OCI-LY3 (cell line): Measurements from ENCODE around the gene KIF18A.

Experiments
- EZH2phosphoT487 ChIP-seq: fragments of 200-600 bp; shearing (Covaris generic); IDR thresholded peaks from 2 replicates; pipeline ENCODE4 v1.6.1; 2018; ENCODE audit warnings: antibody characterized with exemption, mixed run types, low read depth
- TF ChIP-seq, protein P1 (sequence below): fragments of 200-600, 300-600 bp; sonication (generic); IDR thresholded peaks from 2 replicates; pipeline ENCODE4 v1.5.1; 2014; ENCODE audit warnings: antibody characterized with exemption, low read length, low read depth

DNA sequence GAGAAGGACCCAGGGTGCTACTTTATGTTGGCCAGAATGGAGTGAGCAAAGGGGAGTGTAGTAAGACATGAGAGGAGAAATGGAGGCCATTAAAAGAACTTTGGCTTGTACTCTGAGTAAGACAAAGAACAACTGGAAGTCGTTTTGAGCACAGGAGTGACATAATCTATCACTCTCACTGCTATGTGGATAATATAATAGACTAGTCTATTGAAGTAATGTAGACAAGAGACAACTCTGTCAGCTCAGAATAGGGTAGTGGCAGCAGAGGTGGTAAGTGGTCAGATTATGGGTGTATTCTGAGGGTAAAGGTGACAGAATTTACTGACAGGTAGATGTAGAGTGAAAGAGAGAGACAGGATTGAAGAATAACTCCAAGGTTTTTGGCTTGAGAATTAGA, 8.2 kb downstream of the KIF18A start:
- TF ChIP-seq, protein P1, sequence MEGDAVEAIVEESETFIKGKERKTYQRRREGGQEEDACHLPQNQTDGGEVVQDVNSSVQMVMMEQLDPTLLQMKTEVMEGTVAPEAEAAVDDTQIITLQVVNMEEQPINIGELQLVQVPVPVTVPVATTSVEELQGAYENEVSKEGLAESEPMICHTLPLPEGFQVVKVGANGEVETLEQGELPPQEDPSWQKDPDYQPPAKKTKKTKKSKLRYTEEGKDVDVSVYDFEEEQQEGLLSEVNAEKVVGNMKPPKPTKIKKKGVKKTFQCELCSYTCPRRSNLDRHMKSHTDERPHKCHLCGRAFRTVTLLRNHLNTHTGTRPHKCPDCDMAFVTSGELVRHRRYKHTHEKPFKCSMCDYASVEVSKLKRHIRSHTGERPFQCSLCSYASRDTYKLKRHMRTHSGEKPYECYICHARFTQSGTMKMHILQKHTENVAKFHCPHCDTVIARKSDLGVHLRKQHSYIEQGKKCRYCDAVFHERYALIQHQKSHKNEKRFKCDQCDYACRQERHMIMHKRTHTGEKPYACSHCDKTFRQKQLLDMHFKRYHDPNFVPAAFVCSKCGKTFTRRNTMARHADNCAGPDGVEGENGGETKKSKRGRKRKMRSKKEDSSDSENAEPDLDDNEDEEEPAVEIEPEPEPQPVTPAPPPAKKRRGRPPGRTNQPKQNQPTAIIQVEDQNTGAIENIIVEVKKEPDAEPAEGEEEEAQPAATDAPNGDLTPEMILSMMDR: no peak
- no peak for TF ChIP-seq EZH2phosphoT487
